Right renal pelvis (tissue), 4 donors: ENCODE measurements around the gene RNF149. TPM values are rescaled to one million over a fixed set of nuclear protein-coding genes. Genes with fewer than 3 reads are reported as not detected.
"Not testable (repeated sequence)": the region's sequence is repeated elsewhere in the genome, so short reads cannot be mapped to it uniquely, and the experiment has no call there.

Source experiments
- DNase-seq, 4 donors: peaks; one replicate each; pipeline ENCODE4 v3.0.0-alpha.2; 2013; ENCODE audit warnings: low read depth in 4 of 4, low spot score in 3 of 4, missing footprints in 1 of 4
- polyA plus RNA-seq, 4 donors: library from polyadenylated mRNA; unstranded; fragments of 120-200 nt; gene quantifications; one replicate each; pipeline ENCODE4 v1.2.1, GENCODE V29; 2013; ENCODE audit not compliant: insufficient read length in 4 of 4

The RNF149 gene
- polyA plus RNA-seq, 4 donors: 38.6 to 54.1 (median 42.0) TPM

- DNase-seq: no peak
These were observed 24.6 kb upstream of the RNF149 start for GRCh38 chr2:101332885-101333766.

- no peak for DNase-seq
These were observed 22.7 kb upstream of the RNF149 start for GRCh38 chr2:101331202-101331601.

GRCh38 chr2:101330253-101330933 is 21.9 kb upstream of the RNF149 start:
- no peak for DNase-seq

- no peak for DNase-seq
These were observed 20.5 kb upstream of the RNF149 start for GRCh38 chr2:101329026-101329425.

GRCh38 chr2:101328474-101329007 is 20.0 kb upstream of the RNF149 start:
- DNase-seq: no peak

GRCh38 chr2:101327863-101328394 is 19.4 kb upstream of the RNF149 start:
- no peak for DNase-seq

- DNase-seq: no peak
These were observed 16.9 kb upstream of the RNF149 start for GRCh38 chr2:101325425-101325824.

GRCh38 chr2:101316568-101316967 is 8.1 kb upstream of the RNF149 start:
- not testable (repeated sequence) for DNase-seq

GRCh38 chr2:101311696-101312017 is 3.2 kb upstream of the RNF149 start:
- no peak for DNase-seq

GRCh38 chr2:101310834-101311695 is 2.6 kb upstream of the RNF149 start:
- DNase-seq: no peak

GRCh38 chr2:101310090-101310833 is 1.8 kb upstream of the RNF149 start:
- no peak for DNase-seq

GRCh38 chr2:101307950-101308431 is 510 bp downstream of the RNF149 start:
- DNase-seq: no peak

GRCh38 chr2:101307503-101307902 is 998 bp downstream of the RNF149 start:
- no peak for DNase-seq

GRCh38 chr2:101306410-101306809 is 2.1 kb downstream of the RNF149 start:
- DNase-seq: no peak

- no peak for DNase-seq
These were observed 2.9 kb downstream of the RNF149 start for GRCh38 chr2:101305492-101306078.

GRCh38 chr2:101305035-101305434 is 3.5 kb downstream of the RNF149 start:
- no peak for DNase-seq

GRCh38 chr2:101303688-101304087 is 4.8 kb downstream of the RNF149 start:
- DNase-seq: no peak

- DNase-seq: no peak
These were observed 6.5 kb downstream of the RNF149 start for GRCh38 chr2:101302016-101302415.

GRCh38 chr2:101300836-101301235 is 7.7 kb downstream of the RNF149 start:
- DNase-seq: no peak
